ENCODE measurements around the gene MAGOHB. TPM values are rescaled to one million over a fixed set of nuclear protein-coding genes. Genes with fewer than 3 reads are reported as not detected.
A peak's percentile ranks its signal among the peaks of the same experiment; 100 is the strongest.

MAGOHB gene
- total and polyA plus RNA-seq, 2 of the 13 experiments (the other 11 are each of a cell fraction or from before 2014, with no cell fraction given) = 7.0 to 49.8 TPM

- TF ChIP-seq PHF5A (CRISPR knock-in tag; IDR thresholded peaks at IDR 0.05; ENCODE audit: low read depth, unreplicated experiment) (peak; percentile 55), NR2C2 (CRISPR knock-in tag; IDR thresholded peaks at IDR 0.05; ENCODE audit: borderline replicate concordance) (peak; percentile 72), DMAP1 (CRISPR knock-in tag; IDR thresholded peaks at IDR 0.05) (peak; percentile 99), ELK4 (CRISPR knock-in tag; IDR thresholded peaks at IDR 0.05; ENCODE audit: borderline replicate concordance) (0 out of 2 replicates have a peak, but pooled peaks have one; percentile 29), ZNF678 (CRISPR knock-in tag; IDR thresholded peaks at IDR 0.05) (no peak), ZHX2 (IDR thresholded peaks at IDR 0.05; ENCODE audit: low read depth) (peak; percentile 98), ZHX2 (CRISPR knock-in tag; IDR thresholded peaks at IDR 0.05; ENCODE audit: borderline replicate concordance) (no peak), DNMT3B (CRISPR knock-in tag; conservative IDR thresholded peaks at IDR 0.05) (no peak), CEBPG (CRISPR knock-in tag; IDR thresholded peaks at IDR 0.05) (0 out of 2 replicates have a peak, but pooled peaks have one; percentile 38)
These were observed at the start of gene MAGOHB (continued) for GRCh38 chr12:10613349-10614055.

All from HepG2 (cell line).